ENCODE results near the gene PLXNA4.

Gene PLXNA4

GRCh38 chr7:132388688-132389087 lies 187.6 kb downstream of the PLXNA4 start:
- intact Hi-C loops (cut with DNase I) = no loop called here
- no peak for DNase-seq

GRCh38 chr7:132387596-132387995 lies 188.7 kb downstream of the PLXNA4 start:
- DNase-seq = no peak
- intact Hi-C loops (cut with DNase I) = no loop called here

GRCh38 chr7:132386201-132386681 lies 190.0 kb downstream of the PLXNA4 start:
- intact Hi-C loops (cut with DNase I) = no loop called here
- peak in 14 of 42 donors; percentile 7 to 50 (median 19) for DNase-seq

GRCh38 chr7:132383962-132384361 lies 192.3 kb downstream of the PLXNA4 start:
- intact Hi-C loops (cut with DNase I) = no loop called here
- DNase-seq = peak in 11 of 42 donors; percentile 5 to 61 (median 23)

GRCh38 chr7:132381742-132382472 lies 194.4 kb downstream of the PLXNA4 start:
- no peak for DNase-seq
- intact Hi-C loops (cut with DNase I) = no loop called here

- intact Hi-C loops (cut with DNase I) = no loop called here
These were observed 196.2 kb downstream of the PLXNA4 start for GRCh38 chr7:132380059-132380458.

GRCh38 chr7:132379292-132379691 lies 197.0 kb downstream of the PLXNA4 start:
- intact Hi-C loops (cut with DNase I) = no loop called here
- DNase-seq = no peak

More at GRCh38 chr7:132380059-132380458, 196.2 kb downstream of the PLXNA4 start:
- DNase-seq = no peak

GRCh38 chr7:132377703-132378584 lies 198.3 kb downstream of the PLXNA4 start:
- intact Hi-C loops (cut with DNase I) = no loop called here
- no peak for DNase-seq

- DNase-seq = no peak
- intact Hi-C loops (cut with DNase I) = no loop called here
These were observed 199.3 kb downstream of the PLXNA4 start for GRCh38 chr7:132377015-132377414.

GRCh38 chr7:132376361-132377013 lies 199.8 kb downstream of the PLXNA4 start:
- no peak for DNase-seq
- intact Hi-C loops (cut with DNase I) = no loop called here

- intact Hi-C loops (cut with DNase I) = no loop called here
- DNase-seq = no peak
These were observed 202.4 kb downstream of the PLXNA4 start for GRCh38 chr7:132373879-132374278.

- DNase-seq = no peak
- intact Hi-C loops (cut with DNase I) = no loop called here
These were observed 203.2 kb downstream of the PLXNA4 start for GRCh38 chr7:132373041-132373440.

- intact Hi-C loops (cut with DNase I) = no loop called here
These were observed 204.3 kb downstream of the PLXNA4 start for GRCh38 chr7:132371948-132372347.

GRCh38 chr7:132368246-132368900 lies 207.9 kb downstream of the PLXNA4 start:
- DNase-seq = peak in 3 of 42 donors; percentile 15 to 34 (median 17)
- intact Hi-C loops (cut with DNase I) = no loop called here

More at GRCh38 chr7:132371948-132372347, 204.3 kb downstream of the PLXNA4 start:
- DNase-seq = no peak

GRCh38 chr7:132367795-132368194 lies 208.5 kb downstream of the PLXNA4 start:
- intact Hi-C loops (cut with DNase I) = no loop called here

GRCh38 chr7:132367004-132367403 lies 209.3 kb downstream of the PLXNA4 start:
- intact Hi-C loops (cut with DNase I) = no loop called here
- DNase-seq = no peak

More at GRCh38 chr7:132367795-132368194, 208.5 kb downstream of the PLXNA4 start:
- no peak for DNase-seq

GRCh38 chr7:132364226-132364625 lies 212.0 kb downstream of the PLXNA4 start:
- intact Hi-C loops (cut with DNase I) = no loop called here
- no peak for DNase-seq

- DNase-seq = no peak
- intact Hi-C loops (cut with DNase I) = no loop called here
These were observed 214.2 kb downstream of the PLXNA4 start for GRCh38 chr7:132362059-132362458.

GRCh38 chr7:132361146-132361545 lies 215.1 kb downstream of the PLXNA4 start:
- DNase-seq = no peak
- intact Hi-C loops (cut with DNase I) = no loop called here
